SK-N-SH (cell line): ENCODE measurements around the gene SLC24A3. TPM values are rescaled to one million over a fixed set of nuclear protein-coding genes. Genes with fewer than 3 reads are reported as not detected.

Experiments
- CTCF ChIA-PET: fragments of 300-600, 350-600 bp; formaldehyde crosslinking; extraction: SDS; loops from one replicate; lab custom pipeline; 2021; lab: Yijun Ruan, JAX
- POLR2A ChIA-PET: fragments of 350-600 bp; sonication (Branson Sonifier 250); formaldehyde crosslinking; extraction: SDS; loops from one replicate; lab custom pipeline; 2020; ENCODE audit warnings: antibody characterized with exemption, inconsistent platforms; lab: Yijun Ruan, JAX
- DNase-seq: peaks from one replicate; pipeline ENCODE4 v3.0.0; 2012
- H2AFZ ChIP-seq: fragments of 200-600 bp; sonication (generic); 2 replicates; pipeline ENCODE4 v1.8.1; 2016; ENCODE audit warnings: antibody characterized with exemption, mild to moderate bottlenecking, low read depth
- H3F3A ChIP-seq: fragments of 200-600 bp; sonication (generic); replicated peaks from 2 replicates; pipeline ENCODE3; 2016; ENCODE audit warnings: antibody characterized with exemption, mild to moderate bottlenecking; ENCODE audit not compliant: insufficient read depth
- H3K27ac ChIP-seq, 2 experiments: fragments of 200-500 bp in 1 of 2; fragments of 200-600 bp in 1 of 2; sonication (Bioruptor generic) in 1 of 2; sonication (generic), shearing (Covaris generic) in 1 of 2; 2 replicates each; pipeline versions ENCODE4 v1.5.1 to v1.6.1; 2014 to 2016; ENCODE audit warnings: low read depth in 2 of 2, inconsistent platforms in 1 of 2, low read length in 1 of 2, mild to moderate bottlenecking in 1 of 2, mixed read lengths in 1 of 2
- H3K27me3 ChIP-seq: fragments of 200-600 bp; sonication (generic), shearing (Covaris generic); 2 replicates; pipeline ENCODE4 v1.6.1; 2016; ENCODE audit warnings: mixed run types; ENCODE audit not compliant: insufficient read depth
- H3K36me3 ChIP-seq, 2 experiments: fragments of 200-500 bp in 1 of 2; fragments of 200-600 bp in 1 of 2; sonication (Bioruptor generic) in 1 of 2; sonication (generic) in 1 of 2; replicated peaks in 1 of 2; 2 replicates each; pipeline versions ENCODE3 to v1.5.1; 2014 to 2016; ENCODE audit warnings: low read length in 1 of 2, mild to moderate bottlenecking in 1 of 2; ENCODE audit not compliant: insufficient read depth in 2 of 2, control insufficient read depth in 1 of 2
- H3K4me1 ChIP-seq, 2 experiments: fragments of 200-500 bp in 1 of 2; fragments of 200-600 bp in 1 of 2; sonication (Bioruptor generic) in 1 of 2; sonication (generic), shearing (Covaris generic) in 1 of 2; 2 replicates each; pipeline versions ENCODE4 v1.5.1 to v1.6.1; 2014 to 2016; ENCODE audit warnings: low read depth in 1 of 2, low read length in 1 of 2, mixed run types in 1 of 2; ENCODE audit not compliant: insufficient read depth in 2 of 2, control insufficient read depth in 1 of 2
- H3K4me2 ChIP-seq: fragments of 200-600 bp; sonication (generic), shearing (Covaris generic); 2 replicates; pipeline ENCODE4 v1.6.1; 2017; ENCODE audit warnings: mixed run types
- H3K4me3 ChIP-seq, 2 experiments: fragments of 200-500 bp in 1 of 2; fragments of 200-600 bp in 1 of 2; sonication (Bioruptor generic) in 1 of 2; sonication (generic), shearing (Covaris generic) in 1 of 2; 2 replicates each; pipeline versions ENCODE4 v1.5.1 to v1.8.1; 2014 to 2016; ENCODE audit warnings: low read depth in 2 of 2, inconsistent platforms in 1 of 2, low read length in 1 of 2, mild to moderate bottlenecking in 1 of 2, mixed read lengths in 1 of 2, moderate library complexity in 1 of 2
- H3K79me2 ChIP-seq: fragments of 200-600 bp; sonication (generic); 2 replicates; pipeline ENCODE4 v1.8.1; 2017; ENCODE audit warnings: mild to moderate bottlenecking; ENCODE audit not compliant: insufficient read depth
- H3K9ac ChIP-seq: fragments of 200-600 bp; sonication (generic); 2 replicates; pipeline ENCODE4 v1.6.1; 2017; ENCODE audit warnings: mixed run types
- H3K9me2 ChIP-seq: fragments of 200-600 bp; sonication (generic); 2 replicates; pipeline ENCODE4 v1.6.1; 2017; ENCODE audit warnings: mixed run types
- H3K9me3 ChIP-seq: fragments of 200-600 bp; sonication (generic); 2 replicates; pipeline ENCODE4 v1.6.1; 2017; ENCODE audit warnings: mixed run types, mild to moderate bottlenecking, moderate library complexity
- H4K20me1 ChIP-seq: fragments of 200-600 bp; sonication (generic); 2 replicates; pipeline ENCODE4 v1.6.1; 2017; ENCODE audit warnings: mild to moderate bottlenecking, mixed run types; ENCODE audit not compliant: insufficient read depth
- CHD2 ChIP-seq: fragments of 150-350 bp; IDR thresholded peaks from 2 replicates; pipeline ENCODE4 v1.6.1; 2018; ENCODE audit warnings: low read length; ENCODE audit not compliant: partially characterized antibody
- CTCF ChIP-seq: fragments of 200-600 bp; sonication (generic); IDR thresholded peaks from 2 replicates; pipeline ENCODE4 v1.6.1; 2017; ENCODE audit warnings: antibody characterized with exemption, mild to moderate bottlenecking, moderate library complexity
- ELF1 ChIP-seq: IDR thresholded peaks from 2 replicates; pipeline ENCODE4 v1.4.0; 2012
- FOSL2 ChIP-seq: IDR thresholded peaks from 2 replicates; pipeline ENCODE4 v1.4.0; 2012; ENCODE audit warnings: low read depth, mild to moderate bottlenecking, moderate library complexity, borderline replicate concordance
- FOXM1 ChIP-seq: IDR thresholded peaks from 2 replicates; pipeline ENCODE4 v1.4.0; 2012; ENCODE audit warnings: low read depth, mild to moderate bottlenecking
- JUND ChIP-seq: IDR thresholded peaks from 2 replicates; pipeline ENCODE4 v1.4.0; 2012
- MAX ChIP-seq: IDR thresholded peaks from 2 replicates; pipeline ENCODE4 v1.4.0; 2012; ENCODE audit warnings: low read depth
- NFIC ChIP-seq: IDR thresholded peaks from 2 replicates; pipeline ENCODE4 v1.4.0; 2012; ENCODE audit warnings: borderline replicate concordance
- NRF1 ChIP-seq: IDR thresholded peaks from 2 replicates; pipeline ENCODE4 v1.6.1; 2012; ENCODE audit warnings: low read depth, mild to moderate bottlenecking, low read length
- POLR2AphosphoS5 ChIP-seq: IDR thresholded peaks from 2 replicates; pipeline ENCODE4 v1.6.1; 2012; ENCODE audit warnings: low read depth, low read length
- RAD21 ChIP-seq: IDR thresholded peaks from 2 replicates; pipeline ENCODE4 v1.6.1; 2012; ENCODE audit warnings: mild to moderate bottlenecking, low read length
- RCOR1 ChIP-seq: fragments of 150-350 bp; IDR thresholded peaks from 2 replicates; pipeline ENCODE4 v1.6.1; 2017; ENCODE audit warnings: antibody characterized with exemption, low read length
- REST ChIP-seq: IDR thresholded peaks from 2 replicates; pipeline ENCODE4 v1.6.1; 2012; ENCODE audit warnings: mild to moderate bottlenecking, low read depth, low read length, moderate library complexity
- RXRA ChIP-seq: IDR thresholded peaks from 2 replicates; pipeline ENCODE4 v1.4.0; 2012; ENCODE audit warnings: low read depth, mild to moderate bottlenecking, borderline replicate concordance
- SMC3 ChIP-seq: IDR thresholded peaks from 2 replicates; pipeline ENCODE4 v1.6.1; 2012; ENCODE audit warnings: low read depth, low read length, improper control_type of control experiment
- TAF1 ChIP-seq: IDR thresholded peaks from 2 replicates; pipeline ENCODE4 v1.6.1; 2012; ENCODE audit warnings: low read depth, mild to moderate bottlenecking, low read length, moderate library complexity, borderline replicate concordance
- TCF12 ChIP-seq: IDR thresholded peaks from 2 replicates; pipeline ENCODE4 v1.4.0; 2012
- TEAD4 ChIP-seq: IDR thresholded peaks from 2 replicates; pipeline ENCODE4 v1.4.0; 2012; ENCODE audit warnings: mild to moderate bottlenecking, borderline replicate concordance; ENCODE audit not compliant: insufficient read depth
- YY1 ChIP-seq: IDR thresholded peaks from 2 replicates; pipeline ENCODE4 v1.4.0; 2012; ENCODE audit warnings: low read depth, mild to moderate bottlenecking
- WGBS: methylation state at CpG from one replicate; pipeline ENCODE4 v1.1.6; 2017; ENCODE audit warnings: low lambda C conversion rate; 5-methylcytosine and 5-hydroxymethylcytosine counted together
- polyA plus RNA-seq, 3 experiments: library from polyadenylated mRNA; depleted of rRNA; stranded (reverse); fragments of >200 nt; gene quantifications; 2 replicates each; pipeline ENCODE4 v1.2.3, GENCODE V29; 2012
- TF ChIP-seq, protein P1 (sequence below): IDR thresholded peaks from 2 replicates; pipeline ENCODE4 v1.4.0; 2012; ENCODE audit warnings: low read depth, borderline replicate concordance

The SLC24A3 gene
- polyA plus RNA-seq, 1 of the 3 experiments (the other 2 are of a cell fraction), result not detected

DNA sequence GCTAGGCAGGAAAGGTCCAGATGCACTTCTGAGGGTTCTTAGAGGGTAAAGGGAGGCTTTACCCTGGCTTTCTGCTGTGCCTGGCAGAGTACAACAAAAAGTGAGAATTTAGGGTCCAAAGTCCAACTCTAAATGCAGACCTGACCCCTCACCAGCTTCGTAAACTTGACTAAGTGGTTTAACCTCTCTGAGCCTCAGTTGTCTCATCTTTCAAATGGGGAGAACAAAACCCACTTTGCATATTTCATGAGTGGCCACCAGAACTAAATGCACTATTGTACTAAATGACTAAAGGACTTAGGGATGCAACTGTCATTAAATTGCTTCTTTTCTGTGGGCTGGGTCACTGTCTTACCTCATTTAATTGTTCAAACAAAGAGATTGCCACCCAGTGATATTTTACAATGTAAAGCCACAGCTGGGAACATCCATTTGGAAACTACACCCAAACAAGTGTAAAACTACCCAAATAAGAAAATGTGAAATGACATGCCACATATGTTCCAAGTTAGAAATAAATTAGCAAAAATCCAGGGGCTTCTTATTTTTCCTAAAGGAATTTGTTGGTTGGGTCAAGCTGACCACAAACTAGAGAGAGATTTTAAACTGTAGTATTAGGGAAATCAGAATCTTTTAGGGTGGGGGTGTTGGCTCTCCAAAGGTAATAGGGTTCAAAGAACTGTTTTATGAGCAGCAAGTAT, 497.3 kb downstream of the SLC24A3 start (continued):
- TF ChIP-seq, protein P1, sequence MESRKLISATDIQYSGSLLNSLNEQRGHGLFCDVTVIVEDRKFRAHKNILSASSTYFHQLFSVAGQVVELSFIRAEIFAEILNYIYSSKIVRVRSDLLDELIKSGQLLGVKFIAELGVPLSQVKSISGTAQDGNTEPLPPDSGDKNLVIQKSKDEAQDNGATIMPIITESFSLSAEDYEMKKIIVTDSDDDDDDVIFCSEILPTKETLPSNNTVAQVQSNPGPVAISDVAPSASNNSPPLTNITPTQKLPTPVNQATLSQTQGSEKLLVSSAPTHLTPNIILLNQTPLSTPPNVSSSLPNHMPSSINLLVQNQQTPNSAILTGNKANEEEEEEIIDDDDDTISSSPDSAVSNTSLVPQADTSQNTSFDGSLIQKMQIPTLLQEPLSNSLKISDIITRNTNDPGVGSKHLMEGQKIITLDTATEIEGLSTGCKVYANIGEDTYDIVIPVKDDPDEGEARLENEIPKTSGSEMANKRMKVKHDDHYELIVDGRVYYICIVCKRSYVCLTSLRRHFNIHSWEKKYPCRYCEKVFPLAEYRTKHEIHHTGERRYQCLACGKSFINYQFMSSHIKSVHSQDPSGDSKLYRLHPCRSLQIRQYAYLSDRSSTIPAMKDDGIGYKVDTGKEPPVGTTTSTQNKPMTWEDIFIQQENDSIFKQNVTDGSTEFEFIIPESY, result no peak
- no peak for TF ChIP-seq RXRA
- TF ChIP-seq FOXM1, result no peak
- no peak for TF ChIP-seq TCF12
- TF ChIP-seq REST, result no peak

GRCh38 chr20:19710336-19711120, 498.1 kb downstream of the SLC24A3 start:
- CTCF ChIA-PET, result interaction anchor here (2.1 kb wide), 2 partner anchors 18 to 48 kb away, joined by 5 to 7 read pairs; no protein-coding TSS in a partner anchor
- no peaks in the 10 kb centered on the region for H3K79me2 ChIP-seq
- H3K4me1 ChIP-seq, result no peaks in the 10 kb centered on the region
- 60% methylated on average over 5 of the region's 5 CpGs for WGBS
- H2AFZ ChIP-seq, result no peak overlapping the region
- POLR2A ChIA-PET, result no interaction called here
- no peak for DNase-seq
- no peak overlapping the region for H3K4me2 ChIP-seq
- no peak overlapping the region for H3K9ac ChIP-seq
- H3K36me3 ChIP-seq, result no peaks in the 10 kb centered on the region
- H3K27ac ChIP-seq, result no peak overlapping the region
- no peak for TF ChIP-seq ELF1
- no peak for TF ChIP-seq CTCF
- TF ChIP-seq FOSL2, result no peak
- no peak for TF ChIP-seq CHD2
- TF ChIP-seq REST, result no peak
- no peak for TF ChIP-seq MAX
- no peak for TF ChIP-seq YY1
- no peak for TF ChIP-seq TAF1
- TF ChIP-seq TEAD4, result no peak
- TF ChIP-seq NFIC, result no peak
- TF ChIP-seq POLR2AphosphoS5, result no peak
- TF ChIP-seq SMC3, result no peak
- no peak for TF ChIP-seq TCF12
- TF ChIP-seq JUND, result no peak
- no peak for TF ChIP-seq NRF1
- TF ChIP-seq RCOR1, result no peak
- TF ChIP-seq RAD21, result no peak
- H3K9me2 ChIP-seq, result no peaks in the 10 kb centered on the region
- H3K4me3 ChIP-seq, result no peak overlapping the region
- no peaks in the 10 kb centered on the region for H3F3A ChIP-seq
- no peaks in the 10 kb centered on the region for H3K9me3 ChIP-seq
- H3K27me3 ChIP-seq, result peaks cover 31% of the 10 kb centered on the region
- H4K20me1 ChIP-seq, result no peaks in the 10 kb centered on the region
